GM19467 (cell line): Measurements from ENCODE around the gene NYNRIN.

Experiments
- ATAC-seq: cut with Tn5 transposase; IDR thresholded peaks from one replicate; pipeline ENCODE4 v1.9.1; 2021; ENCODE audit warnings: mild to moderate bottlenecking, moderate library complexity; ENCODE audit not compliant: unreplicated experiment

Gene NYNRIN

DNA sequence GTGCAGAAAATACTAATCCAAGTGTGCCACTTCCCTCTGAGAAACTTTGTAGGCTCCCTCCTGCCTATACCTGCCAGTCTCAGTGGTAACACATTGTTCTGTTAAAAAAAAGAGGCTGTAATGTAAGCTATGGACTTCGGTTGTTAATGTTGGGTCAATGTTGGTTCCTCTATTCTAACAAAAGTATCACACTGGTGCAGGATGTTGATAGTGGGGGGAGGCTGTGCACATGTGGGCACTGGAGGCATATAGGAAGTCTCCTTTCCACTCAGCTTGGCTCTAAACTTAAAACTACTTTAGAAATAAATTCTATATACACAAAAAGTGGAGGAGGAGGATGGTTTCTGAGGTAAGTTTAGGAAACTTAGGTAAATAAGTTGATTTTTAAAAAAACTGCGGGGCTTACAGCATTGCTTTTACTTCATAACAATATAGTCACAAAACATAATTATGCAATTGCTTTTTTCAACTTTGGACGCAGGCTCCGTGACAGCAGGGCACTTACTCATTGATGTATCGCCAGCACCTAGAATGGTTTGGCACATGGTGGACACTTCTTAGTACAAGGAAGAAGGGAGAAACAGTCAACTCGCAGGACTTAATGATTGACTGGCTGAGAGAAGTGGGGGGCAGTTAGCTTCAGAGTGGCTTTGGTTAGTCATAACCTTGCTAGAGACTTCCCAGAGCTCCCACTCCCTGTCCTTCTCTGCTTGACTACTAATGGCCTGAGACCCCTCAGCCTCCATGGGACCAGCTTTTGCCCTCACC, 7.9 kb upstream of the NYNRIN start:
- no peak for ATAC-seq

DNA sequence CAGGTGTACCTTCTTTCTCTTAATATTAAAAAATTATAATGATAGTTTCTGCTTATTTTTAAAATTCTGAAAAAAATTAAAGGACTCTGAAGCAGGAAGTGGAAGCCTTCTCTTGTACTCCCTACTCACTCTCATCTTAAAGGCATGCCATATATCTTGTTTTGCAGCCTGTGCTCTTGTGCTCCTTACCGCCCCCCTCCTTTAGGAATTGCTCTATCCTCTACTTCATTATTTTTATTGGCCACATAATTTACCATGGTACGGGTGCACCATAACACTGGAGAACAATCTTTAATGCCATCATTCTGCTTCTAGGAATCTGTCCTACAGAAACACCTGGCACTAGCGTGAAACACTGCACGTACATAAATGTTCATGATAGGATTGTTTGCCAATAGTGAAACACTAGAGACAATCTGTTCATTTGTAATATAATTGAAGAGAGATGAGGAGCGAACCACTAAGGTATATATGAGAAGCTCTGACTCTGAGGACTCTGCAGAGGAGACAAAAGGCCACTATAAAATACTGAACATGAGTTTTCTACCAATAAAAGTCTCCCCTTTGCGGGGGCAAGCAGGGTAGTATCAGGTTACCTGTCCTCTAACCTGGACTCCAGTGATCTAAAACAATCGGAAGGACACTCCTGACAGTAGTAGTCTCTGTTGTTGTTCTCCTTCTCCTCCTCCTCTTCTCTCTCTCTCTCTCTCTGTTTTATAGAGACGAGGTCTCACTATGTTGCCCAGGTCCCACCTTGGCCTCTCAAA, 6.3 kb upstream of the NYNRIN start:
- ATAC-seq = no peak

DNA sequence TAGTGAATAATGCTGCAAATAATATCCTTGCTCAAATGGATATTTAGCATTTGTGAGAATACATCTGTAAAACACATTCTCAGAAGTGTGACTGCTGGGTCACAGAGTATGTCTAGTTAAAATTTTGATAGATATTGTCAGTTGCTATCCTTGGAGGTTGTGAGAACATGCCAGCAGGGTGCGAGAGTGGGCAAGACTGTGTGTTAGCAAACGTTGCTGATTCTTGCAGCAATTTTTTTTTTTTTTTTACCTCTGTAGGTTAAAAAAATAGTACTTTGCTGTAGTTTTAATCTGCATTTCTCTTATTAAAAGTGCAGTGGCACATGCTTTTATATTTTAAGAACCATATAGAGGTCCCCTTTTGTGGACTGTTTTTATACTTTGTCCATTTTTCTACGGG, 4.5 kb upstream of the NYNRIN start:
- ATAC-seq = no peak

DNA sequence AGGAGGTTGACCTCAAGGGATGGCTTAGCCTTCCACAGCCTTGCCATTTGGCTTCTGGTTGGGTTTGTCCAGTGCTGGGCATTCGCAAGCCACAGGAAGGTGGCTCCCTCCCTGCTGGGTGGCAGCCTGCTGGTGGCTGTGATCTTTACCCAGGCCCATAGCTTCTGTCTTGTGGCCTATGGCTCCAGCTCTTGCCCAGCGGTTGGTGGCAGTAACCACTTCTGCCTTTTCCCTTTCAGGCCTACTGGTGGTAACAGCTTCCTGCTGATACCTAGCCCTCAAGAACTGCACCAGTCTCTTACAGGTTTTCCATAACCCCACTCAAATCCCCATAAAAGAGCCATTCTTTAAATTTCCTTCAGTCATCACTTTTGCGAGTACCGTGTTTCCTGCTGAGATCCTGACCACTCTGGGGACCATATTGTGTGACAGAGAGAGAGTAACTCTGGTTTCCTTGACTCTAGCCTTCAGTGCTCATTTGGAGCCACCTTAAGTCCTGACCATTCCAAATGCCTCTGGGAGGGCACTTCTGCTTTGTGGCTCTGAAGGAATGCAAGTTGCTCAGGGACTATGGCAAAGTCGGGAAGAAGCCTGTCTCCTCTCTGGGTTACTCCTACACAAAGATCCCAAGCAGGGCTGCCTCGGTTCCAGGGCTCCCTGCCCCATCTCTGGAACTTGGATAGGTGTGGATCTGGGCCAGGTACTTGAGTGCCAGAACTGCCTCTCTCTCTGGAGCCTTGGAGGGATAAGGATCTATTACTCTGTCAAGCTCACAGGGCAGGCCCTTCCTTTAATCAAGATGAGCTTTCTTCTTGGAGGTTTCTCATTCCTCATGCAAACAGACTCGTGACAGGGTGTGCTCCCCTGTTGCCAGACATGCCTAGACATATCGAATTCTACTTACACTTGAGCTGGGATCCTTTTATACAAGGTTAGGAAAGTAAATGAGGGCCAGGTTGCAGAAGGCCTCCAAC, 2.9 kb upstream of the NYNRIN start:
- ATAC-seq = no peak

DNA sequence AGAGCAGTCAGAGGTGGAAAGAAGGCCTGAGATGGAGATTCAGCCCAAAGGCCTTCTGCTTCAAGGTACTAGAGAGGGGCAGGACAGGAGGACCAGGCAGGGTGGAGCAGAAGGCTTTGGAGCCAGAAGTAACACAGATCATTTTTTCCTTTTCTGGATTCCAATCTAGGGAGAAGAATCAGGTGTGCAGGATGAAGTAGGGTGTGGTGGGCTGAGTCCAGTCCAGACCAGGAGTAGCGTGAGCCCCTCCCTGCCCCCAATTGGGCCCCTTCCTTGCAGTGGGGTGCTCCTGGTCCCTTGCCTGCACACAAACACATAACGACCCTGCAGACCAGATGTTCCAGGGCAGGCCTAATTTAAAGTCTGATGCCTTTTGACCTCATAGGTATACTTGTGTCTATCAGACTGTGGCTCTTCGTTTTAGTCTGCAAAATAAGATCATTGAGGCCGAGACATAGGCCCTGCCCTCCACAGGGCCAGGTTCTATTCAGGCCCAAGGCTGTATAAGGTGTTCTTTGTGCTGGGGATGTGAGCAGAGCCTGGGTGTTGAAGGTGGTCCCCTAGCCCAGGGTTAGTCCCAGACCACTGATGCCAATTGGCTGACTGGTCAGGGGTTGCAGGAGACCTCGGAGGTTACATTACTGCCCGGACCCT, 1.0 kb upstream of the NYNRIN start:
- no peak for ATAC-seq

DNA sequence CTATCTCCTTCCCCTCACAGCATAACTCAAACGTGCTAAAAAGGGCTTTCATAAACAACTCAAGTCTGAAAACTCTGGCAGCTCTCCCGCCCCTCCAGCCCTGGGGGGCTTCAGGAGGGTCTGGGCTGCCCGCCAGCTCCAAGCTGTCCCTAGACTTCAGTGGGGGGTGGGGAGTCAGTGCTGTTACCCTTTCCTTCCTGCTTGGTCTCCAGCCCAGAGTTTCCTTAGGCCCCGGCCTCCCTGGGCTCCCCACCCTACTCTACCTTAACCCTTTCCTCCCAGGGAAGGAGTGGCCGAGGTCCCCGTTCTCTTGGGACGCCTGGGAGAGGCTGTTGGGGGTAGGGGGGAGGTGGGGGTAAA, 530 bp upstream of the NYNRIN start:
- ATAC-seq = no peak

DNA sequence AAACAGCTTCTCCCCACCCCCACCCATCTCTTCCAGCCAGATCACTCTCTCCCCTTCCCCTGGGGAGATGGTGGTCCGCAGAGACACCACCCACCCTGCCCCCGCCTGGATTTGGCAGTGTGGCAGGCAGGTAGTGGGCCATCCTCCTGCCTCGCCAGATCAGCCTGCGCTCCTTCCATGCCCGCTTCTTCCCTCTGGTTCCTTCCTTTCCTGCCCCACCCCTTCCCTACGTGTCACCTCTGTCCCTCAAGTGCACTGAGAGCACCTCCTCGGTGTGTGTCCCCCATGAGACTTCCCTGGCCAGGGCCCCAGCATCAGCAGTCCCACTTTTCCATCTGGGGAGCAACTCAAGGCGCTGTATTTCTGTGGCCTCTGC, 632 bp downstream of the NYNRIN start:
- ATAC-seq = no peak

DNA sequence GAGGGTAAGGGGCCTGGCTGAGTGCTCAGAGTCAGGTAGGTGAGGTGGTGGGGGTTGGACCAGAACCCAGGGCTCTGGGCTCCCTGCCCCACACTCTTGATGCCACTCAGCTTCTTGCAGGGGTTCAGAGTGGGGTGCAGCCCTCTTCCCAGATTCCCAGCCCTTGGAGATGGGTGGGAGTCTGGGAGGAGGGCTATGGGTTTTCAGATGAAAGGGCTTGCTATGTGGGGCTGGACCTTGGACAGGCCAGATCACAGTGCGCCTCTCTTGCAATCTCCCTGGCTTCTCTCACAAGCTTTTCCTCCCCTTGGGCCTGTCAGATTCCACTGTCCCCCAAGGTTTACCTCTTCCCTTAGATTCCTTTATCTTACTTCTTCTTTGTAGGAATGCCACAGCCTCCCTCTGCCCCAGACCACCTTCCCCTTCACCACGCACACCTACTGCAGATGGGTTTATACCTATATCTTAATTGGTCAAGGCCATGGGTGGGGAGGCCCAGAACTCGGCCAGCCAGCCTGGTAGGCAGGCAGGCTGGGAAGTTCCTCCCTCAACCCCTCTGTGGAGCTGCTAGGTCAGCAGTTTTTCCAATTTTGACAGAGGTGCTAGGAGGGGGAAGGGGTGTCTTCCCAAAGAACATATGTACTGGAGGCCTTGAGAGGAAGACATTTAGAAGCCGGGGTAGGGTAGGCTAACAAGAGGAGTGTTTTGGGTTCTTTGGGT, 1.4 kb downstream of the NYNRIN start:
- ATAC-seq = no peak

DNA sequence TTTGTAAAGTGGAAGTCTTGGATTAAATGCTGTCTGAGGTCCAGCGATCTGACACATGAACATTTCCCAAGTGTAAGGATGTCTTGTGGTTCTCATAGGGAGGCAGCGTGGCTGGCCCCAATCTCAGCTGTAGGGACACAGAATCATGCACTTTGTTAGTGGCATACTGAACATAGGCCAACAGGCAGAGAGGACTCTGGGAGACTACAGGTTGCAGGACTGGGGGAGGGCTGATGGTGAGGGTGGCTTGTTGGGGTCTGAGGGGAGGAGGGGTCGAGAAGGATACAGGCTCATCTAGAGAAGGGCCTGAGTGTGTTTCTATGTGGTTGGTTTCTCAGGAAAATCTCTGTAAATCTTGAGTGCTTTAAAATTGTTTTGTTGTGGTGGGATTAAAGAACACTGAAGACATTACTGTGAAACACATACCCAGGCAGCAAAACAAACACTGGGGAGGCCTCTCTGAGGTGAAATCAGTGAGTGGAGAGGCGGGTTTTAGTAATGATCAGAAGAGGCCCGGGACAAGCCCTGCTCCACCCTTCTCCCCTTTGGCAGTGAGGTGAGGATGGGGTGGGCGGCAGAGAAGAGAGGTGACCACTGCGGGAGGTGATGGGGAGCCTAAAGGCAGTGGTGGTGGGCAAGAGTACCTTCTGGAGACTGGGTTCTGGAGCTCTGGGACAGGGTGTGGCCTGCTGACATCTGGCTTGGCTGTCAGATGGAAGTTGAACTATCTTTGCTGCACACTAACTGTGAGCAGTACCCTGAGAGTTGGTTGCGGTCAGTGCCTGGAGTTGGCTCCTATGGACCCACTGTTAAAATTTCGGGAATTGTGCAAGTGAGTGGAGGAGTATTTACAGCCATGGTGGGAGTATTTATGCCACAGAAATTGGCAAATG, 3.3 kb downstream of the NYNRIN start:
- ATAC-seq = no peak

DNA sequence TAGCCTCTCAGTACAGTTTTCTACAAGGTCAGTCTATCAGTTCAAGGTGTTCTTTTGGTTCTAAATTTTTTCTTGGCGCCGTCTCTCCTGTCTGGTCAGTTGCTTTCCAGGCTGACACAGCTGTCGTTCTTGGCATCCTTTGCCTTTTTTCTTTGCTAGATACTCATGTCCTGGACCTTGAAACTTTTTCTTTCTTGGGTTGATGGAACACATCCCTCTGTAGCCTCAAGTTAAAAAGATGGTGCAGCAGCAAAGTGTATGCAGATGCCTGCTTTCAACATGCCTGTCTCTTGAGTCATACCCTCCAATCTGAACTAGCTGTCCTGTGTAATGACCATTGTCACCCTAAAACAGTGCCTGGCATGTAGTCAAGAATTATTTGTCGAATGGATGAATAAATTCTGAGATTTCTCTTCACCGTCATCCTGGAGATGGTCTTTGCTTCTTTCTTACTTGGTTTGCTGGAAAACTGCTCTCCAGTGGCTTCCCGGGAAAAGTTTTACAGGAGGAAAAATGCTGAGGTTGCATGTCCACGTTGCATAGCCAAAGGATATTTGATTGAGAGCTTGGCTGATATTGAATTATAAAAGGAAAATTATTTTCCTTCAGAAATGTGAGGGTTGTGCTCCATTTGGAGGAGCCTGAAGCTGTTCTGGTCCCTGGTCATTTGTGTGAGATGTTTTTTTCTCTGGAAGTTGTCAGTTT, 4.6 kb downstream of the NYNRIN start:
- no peak for ATAC-seq

DNA sequence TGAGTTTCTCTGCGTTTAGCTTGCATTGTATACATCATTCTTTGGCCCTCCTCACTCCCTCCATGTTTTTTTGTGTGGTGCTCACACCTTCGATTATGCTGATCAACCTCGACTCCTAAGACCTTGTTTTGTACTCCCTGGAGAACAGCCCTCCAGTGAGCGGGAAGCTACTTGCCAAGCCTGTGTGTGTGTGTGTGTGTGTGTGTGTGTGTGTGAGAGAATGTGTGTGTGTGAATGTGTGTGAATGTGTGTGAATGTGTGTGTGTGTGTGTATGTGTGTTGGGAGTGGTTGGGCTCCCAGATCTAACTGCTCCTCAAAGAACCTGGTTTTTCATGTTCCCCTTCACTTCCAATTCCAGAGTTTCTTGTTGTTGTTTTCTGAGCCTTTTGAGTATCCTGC, 6.0 kb downstream of the NYNRIN start:
- ATAC-seq = no peak

DNA sequence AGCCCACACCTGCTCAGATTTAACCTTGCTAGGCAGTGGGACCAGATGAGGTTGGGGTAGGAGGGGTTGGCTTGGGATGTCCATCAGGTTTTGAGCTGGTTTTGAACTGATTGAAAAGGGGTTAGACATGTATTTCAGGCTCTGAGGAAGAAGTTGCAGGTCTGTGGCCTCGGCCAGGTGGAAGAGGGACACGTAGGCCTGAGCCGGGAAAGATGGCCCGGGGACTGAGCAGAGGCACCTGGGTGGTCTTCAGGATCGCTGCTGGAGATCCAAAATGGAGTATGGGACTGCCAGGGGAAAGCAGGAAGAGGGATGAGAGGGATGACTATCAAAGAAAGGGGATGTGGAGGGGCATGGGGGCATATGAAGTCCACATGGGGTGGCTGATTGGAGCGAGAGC, 7.6 kb downstream of the NYNRIN start:
- no peak for ATAC-seq

DNA sequence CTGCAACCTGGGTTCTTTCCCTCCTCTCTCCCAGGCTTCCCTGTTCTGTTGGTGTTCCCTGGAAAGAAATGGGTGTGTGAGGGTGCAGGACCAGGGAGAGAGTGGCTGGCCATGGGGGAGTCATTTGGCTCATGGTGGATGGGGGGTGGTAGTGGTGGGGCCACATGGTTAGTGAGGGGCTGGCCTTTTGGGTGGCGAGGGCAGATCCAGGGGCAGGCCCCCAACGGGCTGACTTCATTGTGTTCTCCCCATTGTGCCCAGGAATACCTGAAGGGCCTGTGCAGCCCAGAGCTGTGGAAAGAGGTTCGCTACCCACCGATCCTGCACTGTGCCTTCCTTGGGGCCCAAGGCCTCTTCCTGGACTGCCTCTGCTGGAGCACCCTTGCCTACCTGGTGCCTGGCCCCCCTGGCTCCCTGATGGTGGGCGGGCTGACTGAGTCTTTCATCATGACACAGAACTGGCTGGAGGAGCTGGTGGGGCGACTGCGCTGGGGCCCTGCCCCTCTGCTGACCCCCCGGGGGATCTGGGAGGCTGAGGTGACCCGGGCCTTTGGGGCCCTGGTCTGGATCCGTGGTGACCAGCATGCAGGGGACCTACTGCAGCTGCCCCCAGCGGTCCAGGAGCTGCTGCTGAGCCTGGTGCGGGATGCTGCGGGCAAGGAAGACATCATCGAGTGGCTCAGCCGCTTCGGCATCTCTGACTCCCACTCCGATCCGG, 9.0 kb downstream of the NYNRIN start:
- ATAC-seq = no peak

DNA sequence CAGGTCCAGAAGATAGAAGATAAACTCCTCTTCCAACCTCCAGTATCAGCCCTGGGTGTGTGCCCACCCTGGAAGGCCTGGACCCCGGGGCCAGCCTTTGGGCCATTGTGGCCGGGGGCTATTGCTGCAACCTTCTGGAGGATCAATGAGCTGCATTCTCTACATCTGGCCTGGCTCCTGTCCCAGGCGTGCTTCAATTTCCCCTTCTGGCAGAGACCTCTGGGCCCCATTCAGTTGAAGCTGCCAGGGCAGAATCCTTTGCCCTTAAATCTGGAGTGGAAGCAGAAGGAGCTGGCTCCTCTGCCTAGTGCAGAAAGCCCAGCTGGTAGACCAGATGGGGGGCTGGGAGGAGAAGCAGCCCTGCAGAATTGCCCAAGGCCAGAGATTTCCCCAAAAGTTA, 10.0 kb downstream of the NYNRIN start:
- no peak for ATAC-seq

DNA sequence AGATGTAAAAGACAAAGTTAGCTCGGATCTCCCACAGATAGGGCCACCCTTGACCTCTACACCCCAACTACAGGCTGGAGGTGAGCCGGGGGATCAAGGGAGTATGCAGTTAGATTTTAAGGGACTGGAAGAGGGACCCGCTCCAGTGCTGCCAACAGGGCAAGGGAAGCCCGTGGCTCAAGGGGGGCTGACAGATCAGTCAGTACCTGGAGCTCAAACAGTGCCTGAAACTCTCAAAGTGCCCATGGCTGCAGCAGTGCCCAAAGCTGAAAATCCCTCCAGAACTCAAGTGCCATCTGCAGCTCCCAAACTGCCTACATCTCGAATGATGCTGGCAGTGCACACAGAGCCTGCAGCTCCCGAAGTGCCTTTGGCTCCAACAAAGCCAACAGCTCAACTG, 10.4 kb downstream of the NYNRIN start:
- ATAC-seq = no peak

DNA sequence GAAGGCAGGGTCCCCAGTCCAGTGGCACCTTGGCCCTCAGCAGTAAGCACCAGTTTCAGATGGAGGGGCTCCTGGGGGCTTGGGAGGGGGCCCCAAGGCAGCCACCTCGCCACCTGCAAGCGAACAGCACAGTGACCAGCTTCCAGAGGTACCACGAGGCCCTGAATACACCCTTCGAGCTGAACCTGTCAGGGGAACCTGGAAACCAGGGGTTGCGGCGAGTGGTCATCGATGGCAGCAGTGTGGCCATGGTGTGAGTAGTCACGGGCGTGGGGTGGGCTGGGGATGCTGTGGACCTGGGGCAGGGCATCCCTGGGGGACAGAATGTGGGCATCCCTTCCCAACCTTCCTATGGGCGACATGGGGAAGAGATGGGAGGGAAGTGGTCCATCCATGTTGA, 11.2 kb downstream of the NYNRIN start:
- no peak for ATAC-seq

DNA sequence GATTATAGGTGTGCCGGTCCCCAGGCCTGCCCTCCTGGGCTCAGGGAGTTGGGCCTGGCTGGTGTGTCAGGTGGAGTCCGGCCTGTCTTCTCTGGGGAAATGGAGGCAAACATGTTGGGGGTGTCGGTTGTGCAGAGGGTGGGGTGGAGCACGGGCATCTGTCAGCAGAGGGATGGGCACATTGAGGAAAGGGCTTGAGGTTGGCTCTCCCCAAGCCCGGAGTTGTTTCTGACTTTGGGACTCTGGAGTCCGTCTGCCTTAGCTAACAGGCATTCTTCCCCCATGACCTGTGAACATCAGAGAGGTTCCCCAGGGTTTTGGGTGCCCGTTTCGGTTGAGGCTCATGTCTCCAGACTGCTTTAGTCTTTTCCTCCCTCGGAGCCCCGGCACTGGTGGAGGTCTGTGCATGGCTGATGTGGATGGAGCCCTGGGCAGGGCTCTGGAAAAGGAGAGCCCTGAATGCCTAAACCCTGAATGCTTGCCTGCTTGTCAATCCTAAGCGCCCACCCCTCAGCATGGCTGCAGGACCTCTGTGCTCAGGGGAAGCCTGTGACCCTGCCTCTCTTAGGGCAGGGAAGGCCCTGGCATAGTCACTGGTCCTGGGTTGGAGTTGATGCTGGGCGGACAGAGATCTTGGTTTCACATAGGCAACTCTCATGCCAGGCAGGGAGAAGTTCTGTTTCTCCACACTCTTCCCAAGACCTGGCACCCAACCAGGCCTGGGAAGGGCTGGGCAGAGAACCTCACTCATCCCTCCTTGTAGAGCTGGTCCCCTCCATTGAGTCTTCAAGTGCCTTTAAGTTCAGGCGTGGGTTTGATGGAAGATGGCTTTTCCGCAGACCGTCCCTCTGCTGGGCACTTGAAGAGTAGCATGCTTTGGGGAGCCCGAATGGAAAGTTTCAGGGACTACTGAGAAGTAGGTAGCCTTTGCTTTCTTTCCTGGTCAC, 12.9 kb downstream of the NYNRIN start:
- ATAC-seq = no peak
